ENCODE measurements around the gene PARD3.

DNA sequence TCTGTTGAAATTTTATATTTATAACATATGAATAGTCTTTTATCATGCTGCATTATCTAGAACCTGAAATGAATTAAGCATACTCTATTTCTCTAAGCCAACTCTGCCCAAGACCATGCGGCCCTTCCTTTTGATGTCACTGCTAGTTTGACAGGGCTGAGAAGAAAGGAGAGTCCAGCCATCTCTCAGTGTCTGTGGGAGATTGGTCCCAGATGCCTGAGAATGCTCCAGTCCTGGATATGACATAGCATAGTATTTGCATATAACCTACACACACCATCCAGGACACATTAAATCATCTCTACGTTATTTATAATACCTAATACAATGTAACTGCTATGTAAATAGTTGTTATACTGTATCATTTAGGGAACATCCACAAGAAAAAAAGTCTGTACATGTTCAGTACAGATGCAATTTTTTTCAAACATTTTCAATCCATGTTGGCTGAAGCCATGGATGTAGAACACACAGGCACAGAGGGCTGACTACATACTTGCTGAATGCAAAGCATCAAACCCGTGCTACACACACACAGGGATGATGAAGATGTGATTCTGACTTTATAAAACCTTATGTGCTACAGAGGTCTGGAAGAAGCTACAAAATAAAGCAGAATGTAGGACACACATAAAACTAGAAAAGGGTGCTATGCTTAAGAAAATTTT is 315.4 kb downstream of the PARD3 start:
- TF ChIP-seq, protein P1, sequence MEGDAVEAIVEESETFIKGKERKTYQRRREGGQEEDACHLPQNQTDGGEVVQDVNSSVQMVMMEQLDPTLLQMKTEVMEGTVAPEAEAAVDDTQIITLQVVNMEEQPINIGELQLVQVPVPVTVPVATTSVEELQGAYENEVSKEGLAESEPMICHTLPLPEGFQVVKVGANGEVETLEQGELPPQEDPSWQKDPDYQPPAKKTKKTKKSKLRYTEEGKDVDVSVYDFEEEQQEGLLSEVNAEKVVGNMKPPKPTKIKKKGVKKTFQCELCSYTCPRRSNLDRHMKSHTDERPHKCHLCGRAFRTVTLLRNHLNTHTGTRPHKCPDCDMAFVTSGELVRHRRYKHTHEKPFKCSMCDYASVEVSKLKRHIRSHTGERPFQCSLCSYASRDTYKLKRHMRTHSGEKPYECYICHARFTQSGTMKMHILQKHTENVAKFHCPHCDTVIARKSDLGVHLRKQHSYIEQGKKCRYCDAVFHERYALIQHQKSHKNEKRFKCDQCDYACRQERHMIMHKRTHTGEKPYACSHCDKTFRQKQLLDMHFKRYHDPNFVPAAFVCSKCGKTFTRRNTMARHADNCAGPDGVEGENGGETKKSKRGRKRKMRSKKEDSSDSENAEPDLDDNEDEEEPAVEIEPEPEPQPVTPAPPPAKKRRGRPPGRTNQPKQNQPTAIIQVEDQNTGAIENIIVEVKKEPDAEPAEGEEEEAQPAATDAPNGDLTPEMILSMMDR (IDR thresholded peaks at IDR 0.05) = no peak
- no peak for TF ChIP-seq POLR2A (IDR thresholded peaks at IDR 0.05)
- TF ChIP-seq POLR2AphosphoS5 (IDR thresholded peaks at IDR 0.05) = no peak
- TF ChIP-seq EP300 (IDR thresholded peaks at IDR 0.05) = no peak
